Measurements from ENCODE around the gene CCL19. TPM values are rescaled to one million over a fixed set of nuclear protein-coding genes. Genes with fewer than 3 reads are reported as not detected.

Gene CCL19
- total RNA-seq, 4 donors from 2014 or later, result 0.57 to 1.7 (median 1.2) TPM; not detected in 1

DNA sequence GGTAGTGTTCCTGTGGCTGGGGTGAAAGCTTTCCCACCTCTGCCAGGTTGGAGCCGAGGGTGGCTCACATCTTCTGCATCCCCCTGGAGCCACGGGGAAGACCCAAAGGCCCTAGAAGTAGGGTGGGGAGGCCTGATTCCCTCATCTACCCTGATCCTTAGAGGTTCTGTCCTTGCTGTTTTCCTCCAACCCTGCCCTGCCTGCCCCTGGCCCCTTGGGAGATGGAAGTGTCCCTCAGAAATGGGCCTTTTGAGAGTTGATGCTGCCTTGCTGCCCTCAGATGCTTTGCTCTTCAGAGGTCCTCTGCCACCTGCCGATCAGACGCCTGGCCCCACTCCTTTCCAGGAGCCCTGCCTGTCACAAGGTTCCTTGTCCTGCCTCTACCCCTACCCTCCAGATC is 6.3 kb downstream of the CCL19 start:
- Histone ChIP-seq H3K36me3 (no peaks in the 10 kb centered on the region), H3K4me1 (peaks cover 0 to 45% (median 0%) of the 10 kb centered on the region in 3 donors), H3K9me3 (no peaks in the 10 kb centered on the region), H3K27ac (peak overlapping the region in 1 of 4 donors; percentile 55), H3K27me3 (no peaks in the 10 kb centered on the region), H3K4me3 (no peak overlapping the region)
- 90 to 91% methylated on average over 4 of the region's 4 CpGs for WGBS, 2 donors
- TF ChIP-seq, protein P1, sequence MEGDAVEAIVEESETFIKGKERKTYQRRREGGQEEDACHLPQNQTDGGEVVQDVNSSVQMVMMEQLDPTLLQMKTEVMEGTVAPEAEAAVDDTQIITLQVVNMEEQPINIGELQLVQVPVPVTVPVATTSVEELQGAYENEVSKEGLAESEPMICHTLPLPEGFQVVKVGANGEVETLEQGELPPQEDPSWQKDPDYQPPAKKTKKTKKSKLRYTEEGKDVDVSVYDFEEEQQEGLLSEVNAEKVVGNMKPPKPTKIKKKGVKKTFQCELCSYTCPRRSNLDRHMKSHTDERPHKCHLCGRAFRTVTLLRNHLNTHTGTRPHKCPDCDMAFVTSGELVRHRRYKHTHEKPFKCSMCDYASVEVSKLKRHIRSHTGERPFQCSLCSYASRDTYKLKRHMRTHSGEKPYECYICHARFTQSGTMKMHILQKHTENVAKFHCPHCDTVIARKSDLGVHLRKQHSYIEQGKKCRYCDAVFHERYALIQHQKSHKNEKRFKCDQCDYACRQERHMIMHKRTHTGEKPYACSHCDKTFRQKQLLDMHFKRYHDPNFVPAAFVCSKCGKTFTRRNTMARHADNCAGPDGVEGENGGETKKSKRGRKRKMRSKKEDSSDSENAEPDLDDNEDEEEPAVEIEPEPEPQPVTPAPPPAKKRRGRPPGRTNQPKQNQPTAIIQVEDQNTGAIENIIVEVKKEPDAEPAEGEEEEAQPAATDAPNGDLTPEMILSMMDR (IDR thresholded peaks at IDR 0.05), result no peak
- no peak for TF ChIP-seq POLR2A (IDR thresholded peaks at IDR 0.05)
- intact Hi-C loops (cut with DNase I), result no loop called here
- no peak for DNase-seq

- WGBS, 2 donors, result 48 to 88% methylated on average over 3 to 4 of the region's 4 CpGs
- Histone ChIP-seq H3K27me3 (no peaks in the 10 kb centered on the region), H3K36me3 (no peaks in the 10 kb centered on the region), H3K4me1 (peaks cover 0 to 43% (median 0%) of the 10 kb centered on the region in 3 donors), H3K27ac (no peak overlapping the region), H3K4me3 (no peak overlapping the region), H3K9me3 (no peaks in the 10 kb centered on the region)
- intact Hi-C loops (cut with DNase I), result no loop called here
- DNase-seq, result no peak
- TF ChIP-seq POLR2A (IDR thresholded peaks at IDR 0.05), result no peak
- TF ChIP-seq, protein P1 (IDR thresholded peaks at IDR 0.05), result no peak
Measured at GRCh38 chr9:34684145-34684544, 6.9 kb downstream of the CCL19 start.

DNA sequence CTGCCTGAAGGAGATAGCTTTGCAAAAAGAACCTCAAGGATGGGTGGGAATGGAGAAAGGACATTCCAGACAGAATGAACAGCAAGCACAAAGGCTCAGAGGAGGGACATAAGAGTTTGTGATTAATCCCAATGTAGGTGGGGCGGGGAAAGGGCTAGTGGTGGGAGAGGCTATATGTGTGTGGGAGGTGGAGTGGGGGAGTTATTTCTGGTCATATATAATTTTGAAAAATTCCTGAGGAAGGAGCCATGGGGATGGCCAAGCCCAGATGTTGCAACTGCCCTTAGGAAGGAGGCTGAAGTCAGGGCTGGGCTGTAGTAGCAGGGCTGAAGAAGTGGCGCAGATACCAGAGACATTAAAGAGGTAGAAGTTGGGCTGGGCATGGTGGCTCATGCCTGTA is 15.2 kb downstream of the CCL19 start:
- TF ChIP-seq, protein P1 (IDR thresholded peaks at IDR 0.05), result no peak
- no peak for TF ChIP-seq POLR2A (IDR thresholded peaks at IDR 0.05)
- no peaks in the 10 kb centered on the region for H3K36me3 ChIP-seq
- H3K4me3 ChIP-seq, result no peak overlapping the region
- no peaks in the 10 kb centered on the region for H3K9me3 ChIP-seq
- DNase-seq, result no peak
- WGBS, 2 donors, result 91 to 98% methylated on average over 2 of the region's 2 CpGs
- H3K27me3 ChIP-seq, result no peaks in the 10 kb centered on the region
- H3K27ac ChIP-seq, result peak overlapping the region in 1 of 4 donors; percentile 3
- intact Hi-C loops (cut with DNase I), result no loop called here
- H3K4me1 ChIP-seq, result no peaks in the 10 kb centered on the region

DNA sequence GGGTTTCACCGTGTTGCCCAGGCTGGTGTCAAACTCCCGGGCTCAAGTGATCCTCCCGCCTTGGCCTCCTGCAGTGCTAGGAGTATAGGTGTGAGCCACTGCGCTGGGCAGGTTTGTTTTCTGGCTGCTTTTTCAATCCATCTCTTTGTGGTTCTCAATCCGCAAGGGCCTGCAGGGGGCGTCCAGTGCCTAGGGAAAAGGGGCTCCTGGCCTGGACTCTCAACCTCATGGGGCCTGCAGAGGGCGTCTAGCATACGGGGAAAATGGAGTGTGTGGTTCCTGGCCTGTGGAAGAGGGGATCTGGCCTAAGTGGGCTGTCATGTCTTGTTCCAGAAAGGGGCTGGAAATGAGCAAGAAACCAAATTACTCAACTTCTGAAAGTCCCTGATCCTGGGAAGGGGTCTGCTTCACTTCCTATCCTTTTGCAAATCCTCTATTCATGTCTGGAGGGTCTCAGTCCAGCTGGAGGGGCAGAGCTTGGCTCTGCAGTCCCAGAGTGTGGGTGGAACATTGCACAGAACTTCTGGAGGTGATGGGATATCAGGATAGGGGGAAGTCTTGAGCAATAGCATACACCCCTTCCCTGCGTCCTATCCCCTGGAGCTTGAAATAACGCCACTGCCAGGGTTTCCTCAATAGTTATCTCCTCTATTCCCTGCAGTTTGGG is 15.9 kb downstream of the CCL19 start:
- H3K9me3 ChIP-seq, result no peaks in the 10 kb centered on the region
- DNase-seq, result no peak
- no peaks in the 10 kb centered on the region for H3K4me1 ChIP-seq
- TF ChIP-seq, protein P1 (IDR thresholded peaks at IDR 0.05), result peak; percentile 14 to 60 (median 48)
- TF ChIP-seq POLR2A (IDR thresholded peaks at IDR 0.05), result no peak
- intact Hi-C loops (cut with DNase I), result no loop called here
- no peaks in the 10 kb centered on the region for H3K36me3 ChIP-seq
- H3K27me3 ChIP-seq, result no peaks in the 10 kb centered on the region
- 11 to 100% methylated on average over 2 to 3 of the region's 10 CpGs for WGBS, 2 donors
- peak overlapping the region in 1 of 4 donors; percentile 3 for H3K27ac ChIP-seq
- H3K4me3 ChIP-seq, result no peak overlapping the region

DNA sequence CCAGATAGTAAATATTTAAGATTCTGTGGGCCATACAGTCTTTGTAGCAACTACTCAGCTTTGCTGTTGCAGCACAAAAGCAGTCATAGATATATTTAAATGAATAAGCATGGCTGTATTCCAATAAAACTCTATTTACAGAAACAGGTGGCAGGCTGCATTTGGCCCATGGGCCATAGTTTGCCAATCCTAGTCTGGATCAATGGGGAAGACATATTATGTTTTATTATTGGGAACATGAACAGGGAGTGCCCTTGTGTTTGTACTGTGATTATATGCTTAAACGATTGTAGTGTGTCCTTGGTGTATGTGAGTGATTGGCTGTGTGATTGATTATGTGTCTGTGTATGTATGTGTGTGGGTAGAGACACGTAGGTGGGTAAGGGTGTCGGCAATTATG is 16.6 kb downstream of the CCL19 start:
- H3K36me3 ChIP-seq, result peaks cover 0 to 7% (median 0%) of the 10 kb centered on the region in 3 donors
- H3K4me1 ChIP-seq, result no peaks in the 10 kb centered on the region
- 74 to 77% methylated on average over 3 of the region's 3 CpGs for WGBS, 2 donors
- no peak overlapping the region for H3K27ac ChIP-seq
- no peaks in the 10 kb centered on the region for H3K9me3 ChIP-seq
- H3K4me3 ChIP-seq, result no peak overlapping the region
- DNase-seq, result no peak
- TF ChIP-seq, protein P1 (IDR thresholded peaks at IDR 0.05), result no peak
- TF ChIP-seq POLR2A (IDR thresholded peaks at IDR 0.05), result no peak
- intact Hi-C loops (cut with DNase I), result no loop called here
- no peaks in the 10 kb centered on the region for H3K27me3 ChIP-seq
